A673 (cell line): ENCODE measurements around the gene GPR37L1. TPM values are rescaled to one million over a fixed set of nuclear protein-coding genes. Genes with fewer than 3 reads are reported as not detected.

ENCODE experiments used
- BruUV-seq: library from RNA; stranded (reverse); fragments of 400-500 nt; replicated peaks from 2 replicates; lab custom pipeline; 2021; lab: Mats Ljungman, UMichigan
- CTCF ChIA-PET: fragments of 300-600 bp; sonication (Branson Sonifier 250); formaldehyde crosslinking; loops from one replicate; lab custom pipeline; 2022; ENCODE audit warnings: antibody characterized with exemption; lab: Charles Lee
- POLR2A ChIA-PET: fragments of 300-600 bp; sonication (Branson Sonifier 250); formaldehyde crosslinking; loops from one replicate; lab custom pipeline; 2022; ENCODE audit warnings: antibody characterized with exemption; ENCODE audit not compliant: low non-redundant PET; lab: Charles Lee
- DNase-seq: peaks from one replicate; pipeline ENCODE4 v3.0.0-alpha.2; 2015; ENCODE audit warnings: low spot score
- H3K27ac ChIP-seq: fragments of 200-600 bp; sonication (generic); 2 replicates; pipeline ENCODE4 v1.5.1; 2016; ENCODE audit warnings: mixed run types, low read depth, mild to moderate bottlenecking, mixed read lengths, antibody characterized with exemption, low read length; ENCODE audit not compliant: poor library complexity, severe bottlenecking
- H3K27me3 ChIP-seq: fragments of 200-600 bp; sonication (generic); replicated peaks from 2 replicates; pipeline ENCODE4 v1.6.1; 2017; ENCODE audit warnings: mixed run types, low read depth, mild to moderate bottlenecking, mixed read lengths, antibody characterized with exemption, low read length; ENCODE audit not compliant: insufficient read depth, poor library complexity
- H3K36me3 ChIP-seq: fragments of 200-600 bp; sonication (generic); 2 replicates; pipeline ENCODE4 v1.6.1; 2016; ENCODE audit warnings: mixed run types, mild to moderate bottlenecking, mixed read lengths, antibody characterized with exemption, low read length; ENCODE audit not compliant: insufficient read depth, poor library complexity, severe bottlenecking
- H3K4me1 ChIP-seq: fragments of 200-600 bp; sonication (generic); 2 replicates; pipeline ENCODE4 v1.6.1; 2017; ENCODE audit warnings: mixed run types, mild to moderate bottlenecking, mixed read lengths, antibody characterized with exemption, low read length; ENCODE audit not compliant: insufficient read depth, poor library complexity, severe bottlenecking
- H3K4me3 ChIP-seq: fragments of 200-600 bp; sonication (generic); 2 replicates; pipeline ENCODE4 v1.5.1; 2016; ENCODE audit warnings: low read depth, mixed run types, mild to moderate bottlenecking, mixed read lengths, low read length; ENCODE audit not compliant: poor library complexity, severe bottlenecking
- H3K9me3 ChIP-seq: fragments of 200-600 bp; sonication (generic); 2 replicates; pipeline ENCODE4 v1.6.1; 2016; ENCODE audit warnings: mixed run types, low read depth, mild to moderate bottlenecking, mixed read lengths, antibody characterized with exemption, low read length; ENCODE audit not compliant: poor library complexity, severe bottlenecking
- CTCF ChIP-seq: fragments of 300-800, 200-600 bp; sonication (generic); conservative IDR thresholded peaks from 2 replicates; pipeline ENCODE4 v1.5.1; 2017; ENCODE audit warnings: low read depth, mild to moderate bottlenecking, antibody characterized with exemption, low read length, moderate library complexity, mixed read lengths
- EZH2 ChIP-seq: fragments of 200-600 bp; sonication (generic); IDR thresholded peaks from 2 replicates; pipeline ENCODE4 v1.6.1; 2017; ENCODE audit warnings: borderline replicate concordance, low read depth, mild to moderate bottlenecking, mixed read lengths, antibody characterized with exemption, low read length; ENCODE audit not compliant: poor library complexity, severe bottlenecking
- intact Hi-C: fragments of 100-400 bp; cut with micrococcal nuclease; formaldehyde crosslinking; loops from one replicate; pipeline ENCODE4 v1.10.0; 2022; ENCODE audit not compliant: unreplicated experiment
- total RNA-seq: library from RNA; stranded (reverse); gene quantifications from 2 replicates; pipeline ENCODE4 v1.2.3, GENCODE V29; 2021

GPR37L1 gene
- total RNA-seq, 1 experiment from 2014 or later, result not detected

DNA sequence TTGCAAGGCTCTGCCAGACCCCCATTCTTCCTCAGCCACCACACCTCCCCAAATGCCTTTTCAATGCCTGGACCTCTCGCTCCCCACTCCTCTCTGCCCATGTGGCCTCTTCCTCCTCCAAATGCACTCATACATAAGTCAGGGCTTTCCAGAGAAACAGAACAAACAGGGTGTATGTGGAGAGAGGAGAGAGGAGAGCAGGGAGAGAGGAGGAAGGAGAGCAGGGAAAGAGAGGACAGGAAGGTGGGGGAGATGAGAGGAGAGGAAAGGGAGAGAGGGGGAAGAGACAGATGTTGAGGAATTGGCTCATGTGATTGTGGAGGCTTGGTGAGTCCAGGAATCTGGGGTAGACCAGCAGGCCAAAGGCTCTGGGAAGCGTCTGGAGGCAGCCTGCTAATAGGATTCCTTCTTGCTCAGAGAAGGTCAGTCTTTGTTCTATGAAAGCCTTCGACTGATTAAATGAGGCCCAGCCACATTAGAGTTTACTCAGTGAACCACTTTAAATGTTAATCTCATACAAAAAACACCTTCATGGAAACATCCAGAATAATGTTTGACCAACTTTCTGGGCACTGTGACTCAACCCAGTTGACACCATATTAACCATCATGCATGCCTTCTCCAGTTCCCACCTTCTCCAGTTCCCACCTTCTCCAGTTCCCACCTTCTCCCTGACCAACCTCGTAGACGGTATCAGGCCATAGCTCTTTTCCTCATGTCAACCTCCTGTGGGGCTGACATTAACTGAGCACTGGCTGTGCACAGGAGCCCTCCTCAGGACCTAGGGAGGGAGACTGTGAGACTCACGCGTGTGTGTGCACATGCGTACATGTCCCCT is 59.5 kb downstream of the GPR37L1 start:
- intact Hi-C loops, result no loop called here
- POLR2A ChIA-PET, result no interaction called here
- TF ChIP-seq CTCF, result no peak
- TF ChIP-seq EZH2, result no peak
- BruUV-seq, result no TSS peak
- CTCF ChIA-PET, result interaction anchor here (0.6 kb wide), 1 partner anchor 12 kb away, joined by 3 read pairs; the partner anchor contains the start of gene LGR6
- H3K27me3 ChIP-seq, result peaks cover 3% of the 10 kb centered on the region
- no peaks in the 10 kb centered on the region for H3K36me3 ChIP-seq
- DNase-seq, result no peak
- no peak overlapping the region for H3K4me3 ChIP-seq
- H3K27ac ChIP-seq, result no peak overlapping the region
- H3K9me3 ChIP-seq, result no peaks in the 10 kb centered on the region
- H3K4me1 ChIP-seq, result no peaks in the 10 kb centered on the region

Other genes with a start within 250 kb of the GPR37L1 start
- gene SHISA4, start 234.0 kb upstream of the GPR37L1 start, total RNA-seq, result 1.2 and 2.6 TPM in 2 replicates
- gene LMOD1, start 176.4 kb upstream of the GPR37L1 start, total RNA-seq, result 0.20 TPM in 1 of 2 replicates, not detected in the other
- 111 and 112 TPM in 2 replicates for gene TIMM17A, start 167.4 kb upstream of the GPR37L1 start, total RNA-seq
- gene RNPEP, start 140.3 kb upstream of the GPR37L1 start, total RNA-seq, result 59.3 and 74.1 TPM in 2 replicates
- gene ELF3, start 112.3 kb upstream of the GPR37L1 start, total RNA-seq, result 0.50 and 0.56 TPM in 2 replicates
- 41.9 and 48.3 TPM in 2 replicates for gene ARL8A, start 21.8 kb downstream of the GPR37L1 start, total RNA-seq
- 0.72 and 2.2 TPM in 2 replicates for gene PTPN7, start 37.7 kb downstream of the GPR37L1 start, total RNA-seq
- gene LGR6, start 70.9 kb downstream of the GPR37L1 start, total RNA-seq, result not detected in 2 replicates
- 62.5 and 63.4 TPM in 2 replicates for gene UBE2T, start 219.0 kb downstream of the GPR37L1 start, total RNA-seq
- gene PPP1R12B, start 225.8 kb downstream of the GPR37L1 start, total RNA-seq, result 17.0 and 18.6 TPM in 2 replicates